ENCODE data around the gene PLG.
"Not testable (repeated sequence)": the region's sequence is repeated elsewhere in the genome, so short reads cannot be mapped to it uniquely, and the experiment has no call there.

The PLG gene

DNA sequence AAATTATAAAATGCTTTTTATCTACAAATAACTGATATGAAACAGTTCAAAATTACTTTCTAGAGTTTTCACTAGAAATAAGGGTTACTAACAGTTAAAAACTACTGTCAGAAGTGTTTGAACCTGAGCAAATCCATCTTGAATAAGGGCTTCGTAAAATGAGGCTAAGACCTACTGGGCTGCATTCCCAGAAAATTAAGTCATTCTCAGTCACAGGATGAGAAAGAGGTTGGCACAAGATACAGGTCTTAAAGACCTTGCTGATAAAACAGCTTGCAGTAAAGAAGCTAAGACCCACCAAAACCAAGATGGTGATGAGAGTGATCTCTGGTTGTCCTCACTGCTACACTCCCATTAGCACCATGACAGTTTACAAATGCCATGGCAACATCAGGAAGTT lies 93.7 kb downstream of the PLG start:
- no peaks in the 10 kb centered on the region for H3K27me3 Mint-ChIP-seq (ENCODE audit: low read depth)
- no peaks in the 10 kb centered on the region for H3K36me3 Mint-ChIP-seq (ENCODE audit: low read depth)
- H3K4me3 Mint-ChIP-seq: no peak overlapping the region
- peaks cover 15% of the 10 kb centered on the region for H3K9me3 Mint-ChIP-seq
- no peak overlapping the region for H3K27ac Mint-ChIP-seq
- peaks cover 17% of the 10 kb centered on the region for H3K4me1 Mint-ChIP-seq
- TF ChIP-seq, protein P1, sequence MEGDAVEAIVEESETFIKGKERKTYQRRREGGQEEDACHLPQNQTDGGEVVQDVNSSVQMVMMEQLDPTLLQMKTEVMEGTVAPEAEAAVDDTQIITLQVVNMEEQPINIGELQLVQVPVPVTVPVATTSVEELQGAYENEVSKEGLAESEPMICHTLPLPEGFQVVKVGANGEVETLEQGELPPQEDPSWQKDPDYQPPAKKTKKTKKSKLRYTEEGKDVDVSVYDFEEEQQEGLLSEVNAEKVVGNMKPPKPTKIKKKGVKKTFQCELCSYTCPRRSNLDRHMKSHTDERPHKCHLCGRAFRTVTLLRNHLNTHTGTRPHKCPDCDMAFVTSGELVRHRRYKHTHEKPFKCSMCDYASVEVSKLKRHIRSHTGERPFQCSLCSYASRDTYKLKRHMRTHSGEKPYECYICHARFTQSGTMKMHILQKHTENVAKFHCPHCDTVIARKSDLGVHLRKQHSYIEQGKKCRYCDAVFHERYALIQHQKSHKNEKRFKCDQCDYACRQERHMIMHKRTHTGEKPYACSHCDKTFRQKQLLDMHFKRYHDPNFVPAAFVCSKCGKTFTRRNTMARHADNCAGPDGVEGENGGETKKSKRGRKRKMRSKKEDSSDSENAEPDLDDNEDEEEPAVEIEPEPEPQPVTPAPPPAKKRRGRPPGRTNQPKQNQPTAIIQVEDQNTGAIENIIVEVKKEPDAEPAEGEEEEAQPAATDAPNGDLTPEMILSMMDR (IDR thresholded peaks at IDR 0.05; ENCODE audit: unreplicated experiment in 3 of 3): no peak

DNA sequence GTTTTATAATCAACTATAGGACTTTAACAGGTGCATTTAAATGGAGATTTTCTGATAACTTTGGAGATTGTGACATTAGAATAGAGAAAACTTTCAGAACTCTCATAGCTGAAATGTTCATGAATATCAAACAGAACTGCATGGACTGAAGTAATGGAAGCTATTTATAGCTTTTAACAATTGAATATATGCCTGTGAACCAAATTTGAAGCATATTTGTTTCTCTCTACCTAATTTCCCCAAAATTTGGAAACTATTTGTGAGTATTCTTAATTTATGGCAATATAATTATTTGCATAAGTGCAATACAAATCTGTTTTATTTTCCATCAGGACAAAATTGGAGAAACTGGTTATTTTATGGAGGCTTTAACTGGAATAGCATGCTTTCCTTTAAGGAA lies 96.6 kb downstream of the PLG start:
- H3K9me3 Mint-ChIP-seq: peaks cover 20% of the 10 kb centered on the region
- TF ChIP-seq, protein P1 (IDR thresholded peaks at IDR 0.05; ENCODE audit: unreplicated experiment in 3 of 3): no peak
- no peak overlapping the region for H3K27ac Mint-ChIP-seq
- H3K36me3 Mint-ChIP-seq (ENCODE audit: low read depth): no peaks in the 10 kb centered on the region
- H3K27me3 Mint-ChIP-seq (ENCODE audit: low read depth): no peaks in the 10 kb centered on the region
- H3K4me1 Mint-ChIP-seq: peaks cover 3% of the 10 kb centered on the region
- no peak overlapping the region for H3K4me3 Mint-ChIP-seq

DNA sequence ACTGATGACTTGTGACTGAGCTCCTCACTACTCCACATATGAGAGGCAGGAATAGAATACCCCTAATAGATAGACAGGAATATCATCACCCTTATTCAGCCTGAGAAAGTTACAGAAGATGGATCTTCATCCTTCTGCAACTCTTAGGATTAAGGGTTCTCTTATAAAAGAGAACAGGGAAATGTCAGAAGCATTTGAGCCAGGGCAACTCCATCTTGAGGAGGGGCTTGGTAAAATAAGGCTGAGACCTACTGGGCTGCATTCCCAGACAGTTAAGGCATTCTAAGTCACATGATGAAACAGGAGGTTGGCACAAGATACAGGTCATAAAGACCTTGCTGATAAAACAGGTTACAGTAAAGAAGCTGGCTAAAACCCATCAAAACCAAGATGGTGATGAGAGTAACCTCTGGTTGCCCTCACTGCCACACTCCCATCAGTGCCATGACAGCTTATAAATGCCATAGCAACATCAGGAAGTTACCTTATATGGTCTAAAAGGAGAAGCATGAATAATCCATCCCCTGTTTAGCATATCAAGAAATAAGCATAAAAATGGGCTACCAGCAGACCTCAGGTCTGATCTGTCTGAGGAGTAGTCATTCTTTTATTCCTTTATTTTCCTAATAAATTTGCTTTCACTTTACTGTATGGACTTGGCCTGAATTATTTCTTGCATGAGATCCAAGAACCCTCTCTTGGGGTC lies 97.9 kb downstream of the PLG start:
- Mint-ChIP-seq H3K4me3 (no peak overlapping the region), H3K27ac (no peak overlapping the region), H3K9me3 (peaks cover 20% of the 10 kb centered on the region), H3K4me1 (no peaks in the 10 kb centered on the region), H3K27me3 (ENCODE audit: low read depth) (no peaks in the 10 kb centered on the region), H3K36me3 (ENCODE audit: low read depth) (no peaks in the 10 kb centered on the region)
- TF ChIP-seq, protein P1 (IDR thresholded peaks at IDR 0.05; ENCODE audit: unreplicated experiment in 3 of 3): no peak

DNA sequence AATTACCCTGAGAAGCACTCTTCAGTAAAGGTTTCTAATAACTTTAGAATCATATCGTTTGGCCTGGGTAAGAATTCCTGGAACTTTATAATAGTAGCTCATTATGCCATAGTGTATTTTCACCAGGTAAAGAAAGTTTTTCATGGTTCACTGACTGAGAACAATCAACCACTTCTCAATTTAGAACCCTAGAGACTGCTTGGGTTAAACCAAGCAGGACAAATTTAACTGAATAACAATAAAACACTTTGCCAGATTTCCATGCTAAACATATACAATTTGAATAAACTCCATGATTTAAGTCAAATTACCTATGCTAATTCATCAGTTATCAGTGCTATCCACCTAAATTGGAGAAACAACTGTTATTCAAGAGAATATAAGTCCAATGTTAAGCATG lies 99.4 kb downstream of the PLG start:
- H3K36me3 Mint-ChIP-seq (ENCODE audit: low read depth): no peaks in the 10 kb centered on the region
- H3K27me3 Mint-ChIP-seq (ENCODE audit: low read depth): no peaks in the 10 kb centered on the region
- peaks cover 20% of the 10 kb centered on the region for H3K9me3 Mint-ChIP-seq
- no peak overlapping the region for H3K4me3 Mint-ChIP-seq
- no peak overlapping the region for H3K27ac Mint-ChIP-seq
- no peaks in the 10 kb centered on the region for H3K4me1 Mint-ChIP-seq
- TF ChIP-seq, protein P1 (IDR thresholded peaks at IDR 0.05; ENCODE audit: unreplicated experiment in 3 of 3): no peak

DNA sequence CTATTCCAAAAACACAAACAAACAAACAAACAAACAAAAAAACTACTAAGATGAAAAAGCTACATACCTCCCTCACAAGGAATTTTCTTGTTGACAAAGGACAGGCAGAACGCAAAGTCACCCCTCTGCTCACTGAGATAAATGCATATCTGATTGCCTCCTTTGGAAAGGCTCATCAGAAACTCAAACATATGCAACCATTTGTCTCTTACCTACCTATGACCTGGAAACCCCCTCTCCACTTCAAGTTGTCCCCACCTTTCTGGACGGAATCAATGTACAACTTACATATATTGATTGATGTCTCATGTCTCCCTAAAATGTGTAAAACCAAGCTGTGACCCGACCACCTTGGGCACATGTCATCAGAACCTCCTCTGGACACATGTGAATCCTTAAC lies 100.0 kb downstream of the PLG start:
- H3K27ac Mint-ChIP-seq; H3K27me3 Mint-ChIP-seq (ENCODE audit: low read depth); H3K4me3 Mint-ChIP-seq; H3K36me3 Mint-ChIP-seq (ENCODE audit: low read depth); H3K4me1 Mint-ChIP-seq: not testable (repeated sequence)
- peaks cover 17% of the 10 kb centered on the region for H3K9me3 Mint-ChIP-seq
